H9 (cell line): ENCODE data around the gene NDUFS2. TPM values are rescaled to one million over a fixed set of nuclear protein-coding genes. Genes with fewer than 3 reads are reported as not detected.

Source experiments
- DNase-seq: peaks from one replicate; pipeline ENCODE4 v3.0.0-alpha.2; 2017
- H2AFZ ChIP-seq: one replicate; pipeline ENCODE4 v1.6.1; 2013; ENCODE audit warnings: mild to moderate bottlenecking, low read length, control low read depth, moderate library complexity
- H2AK5ac ChIP-seq: 2 replicates; pipeline ENCODE4 v1.6.1; 2013; ENCODE audit warnings: low read length, control low read depth, mixed read lengths; ENCODE audit not compliant: insufficient read length
- H2BK120ac ChIP-seq: one replicate; pipeline ENCODE4 v1.6.1; 2013; ENCODE audit warnings: low read depth, mild to moderate bottlenecking, low read length, control low read depth, inconsistent platforms; ENCODE audit not compliant: poor library complexity, severe bottlenecking
- H2BK12ac ChIP-seq: 2 replicates; pipeline ENCODE4 v1.6.1; 2013; ENCODE audit warnings: low read length, control low read depth, mixed read lengths, low read depth; ENCODE audit not compliant: insufficient read length
- H2BK15ac ChIP-seq: 2 replicates; pipeline ENCODE4 v1.6.1; 2013; ENCODE audit warnings: low read depth, low read length, control low read depth
- H2BK20ac ChIP-seq: one replicate; pipeline ENCODE4 v1.6.1; 2013; ENCODE audit warnings: low read depth, mild to moderate bottlenecking, low read length, control low read depth, inconsistent platforms; ENCODE audit not compliant: poor library complexity, severe bottlenecking
- H2BK5ac ChIP-seq: 2 replicates; pipeline ENCODE4 v1.6.1; 2013; ENCODE audit warnings: low read length, control low read depth, mixed read lengths; ENCODE audit not compliant: insufficient read length
- H3K14ac ChIP-seq: 2 replicates; pipeline ENCODE4 v1.6.1; 2013; ENCODE audit warnings: low read length, control low read depth; ENCODE audit not compliant: insufficient read depth
- H3K18ac ChIP-seq: 2 replicates; pipeline ENCODE4 v1.6.1; 2013; ENCODE audit warnings: low read depth, mild to moderate bottlenecking, mixed read lengths, low read length, control low read depth; ENCODE audit not compliant: insufficient read length
- H3K23ac ChIP-seq: 2 replicates; pipeline ENCODE4 v1.6.1; 2013; ENCODE audit warnings: low read length, control low read depth, mixed read lengths, low read depth; ENCODE audit not compliant: insufficient read length
- H3K23me2 ChIP-seq: 2 replicates; pipeline ENCODE4 v1.6.1; 2013; ENCODE audit warnings: low read depth, mild to moderate bottlenecking, mixed read lengths, low read length, control low read depth; ENCODE audit not compliant: insufficient read length, poor library complexity, severe bottlenecking
- H3K27ac ChIP-seq: 2 replicates; pipeline ENCODE4 v1.5.1; 2013; ENCODE audit warnings: low read length, control low read depth, mixed read lengths, low read depth; ENCODE audit not compliant: insufficient read length
- H3K27me3 ChIP-seq: 2 replicates; pipeline ENCODE4 v1.6.1; 2013; ENCODE audit warnings: low read length, control low read depth, inconsistent platforms; ENCODE audit not compliant: insufficient read depth
- H3K4ac ChIP-seq: 2 replicates; pipeline ENCODE4 v1.6.1; 2013; ENCODE audit warnings: low read depth, mild to moderate bottlenecking, control low read depth, inconsistent platforms, low read length, moderate library complexity
- H3K4me1 ChIP-seq: 2 replicates; pipeline ENCODE4 v1.6.1; 2013; ENCODE audit warnings: low read length, control low read depth, inconsistent platforms; ENCODE audit not compliant: insufficient read depth
- H3K4me2 ChIP-seq: 2 replicates; pipeline ENCODE4 v1.6.1; 2013; ENCODE audit warnings: low read length, control low read depth, mixed read lengths; ENCODE audit not compliant: insufficient read length, insufficient read depth
- H3K56ac ChIP-seq: 2 replicates; pipeline ENCODE4 v1.6.1; 2013; ENCODE audit warnings: low read depth, mild to moderate bottlenecking, mixed read lengths, low read length, control low read depth; ENCODE audit not compliant: insufficient read length
- H3K79me1 ChIP-seq: 2 replicates; pipeline ENCODE4 v1.6.1; 2013; ENCODE audit warnings: low read depth, mild to moderate bottlenecking, moderate library complexity, low read length, control low read depth, inconsistent platforms; ENCODE audit not compliant: insufficient read depth, poor library complexity, severe bottlenecking
- H3K79me2 ChIP-seq: 2 replicates; pipeline ENCODE4 v1.6.1; 2013; ENCODE audit warnings: low read length, control low read depth, inconsistent platforms; ENCODE audit not compliant: insufficient read depth
- H3K9ac ChIP-seq: 2 replicates; pipeline ENCODE4 v1.6.1; 2013; ENCODE audit warnings: low read length, control low read depth, mixed read lengths; ENCODE audit not compliant: insufficient read length; ENCODE audit errors: extremely low read depth
- H3K9me3 ChIP-seq: one replicate; pipeline ENCODE4 v1.6.1; 2013; ENCODE audit warnings: low read depth, low read length, inconsistent platforms; ENCODE audit not compliant: control insufficient read depth
- H3T11ph ChIP-seq: one replicate; pipeline ENCODE4 v1.6.1; 2013; ENCODE audit warnings: mild to moderate bottlenecking, low read length, control low read depth, inconsistent platforms
- H4K20me1 ChIP-seq: one replicate; pipeline ENCODE4 v1.6.1; 2013; ENCODE audit not compliant: control insufficient read depth, insufficient read length, insufficient read depth
- H4K5ac ChIP-seq: 2 replicates; pipeline ENCODE4 v1.6.1; 2013; ENCODE audit warnings: low read depth, mild to moderate bottlenecking, mixed read lengths, low read length, control low read depth; ENCODE audit not compliant: insufficient read length
- H4K8ac ChIP-seq: replicated peaks from 2 replicates; pipeline ENCODE4 v1.6.1; 2013; ENCODE audit warnings: low read length, control low read depth, mixed read lengths, low read depth; ENCODE audit not compliant: insufficient read length
- H4K91ac ChIP-seq: 2 replicates; pipeline ENCODE4 v1.6.1; 2013; ENCODE audit warnings: low read depth, mild to moderate bottlenecking, moderate library complexity, mixed read lengths, low read length, control low read depth; ENCODE audit not compliant: insufficient read length
- H3K27ac Mint-ChIP-seq, 3 experiments: 2 replicates in 2 of 3; 3 replicates in 1 of 3; pipeline ENCODE4 v1.8.0; 2020 to 2021; ENCODE audit warnings: mixed read lengths in 3 of 3, mild to moderate bottlenecking in 1 of 3, moderate library complexity in 1 of 3
- H3K27me3 Mint-ChIP-seq: 2 replicates; pipeline ENCODE4 v1.8.0; 2021; ENCODE audit warnings: low read depth, mild to moderate bottlenecking, moderate library complexity, mixed read lengths
- H3K36me3 Mint-ChIP-seq, 3 experiments: 2 replicates in 2 of 3; 3 replicates in 1 of 3; pipeline ENCODE4 v1.8.0; 2020 to 2021; ENCODE audit warnings: low read depth in 3 of 3, mixed read lengths in 3 of 3; ENCODE audit not compliant: insufficient read depth in 1 of 3
- H3K4me1 Mint-ChIP-seq, 2 experiments: 2 replicates each; pipeline ENCODE4 v1.8.0; 2020; ENCODE audit warnings: mixed read lengths in 2 of 2
- H3K4me3 Mint-ChIP-seq, 2 experiments: 2 replicates in 1 of 2; 3 replicates in 1 of 2; pipeline ENCODE4 v1.8.0; 2020 to 2021; ENCODE audit warnings: mild to moderate bottlenecking in 2 of 2, mixed read lengths in 2 of 2, moderate library complexity in 1 of 2
- H3K9me3 Mint-ChIP-seq, 2 experiments: 2 replicates in 1 of 2; 3 replicates in 1 of 2; pipeline ENCODE4 v1.8.0; 2020; ENCODE audit warnings: mild to moderate bottlenecking in 2 of 2, mixed read lengths in 2 of 2, moderate library complexity in 1 of 2
- WGBS: extraction: QIAGEN DNeasy Blood & Tissue Kit; methylation state at CpG from one replicate; pipeline ENCODE4 v1.1.7; 2013; ENCODE audit warnings: missing lambda C conversion rate, low lambda C conversion rate, mixed read lengths; ENCODE audit not compliant: insufficient read length; ENCODE audit errors: extremely low coverage; 5-methylcytosine and 5-hydroxymethylcytosine counted together
- total RNA-seq: library from RNA; stranded (reverse); gene quantifications from 2 replicates; pipeline ENCODE4 v1.2.1, GENCODE V29; 2021
- TF ChIP-seq, protein P1 (sequence below): fragments of 200-600 bp; sonication (generic); conservative IDR thresholded peaks from 3 replicates; pipeline ENCODE4 v1.8.0; 2021; ENCODE audit warnings: antibody characterized with exemption, mild to moderate bottlenecking

The NDUFS2 gene
- total RNA-seq, 1 experiment from 2014 or later: 84.5 TPM

DNA sequence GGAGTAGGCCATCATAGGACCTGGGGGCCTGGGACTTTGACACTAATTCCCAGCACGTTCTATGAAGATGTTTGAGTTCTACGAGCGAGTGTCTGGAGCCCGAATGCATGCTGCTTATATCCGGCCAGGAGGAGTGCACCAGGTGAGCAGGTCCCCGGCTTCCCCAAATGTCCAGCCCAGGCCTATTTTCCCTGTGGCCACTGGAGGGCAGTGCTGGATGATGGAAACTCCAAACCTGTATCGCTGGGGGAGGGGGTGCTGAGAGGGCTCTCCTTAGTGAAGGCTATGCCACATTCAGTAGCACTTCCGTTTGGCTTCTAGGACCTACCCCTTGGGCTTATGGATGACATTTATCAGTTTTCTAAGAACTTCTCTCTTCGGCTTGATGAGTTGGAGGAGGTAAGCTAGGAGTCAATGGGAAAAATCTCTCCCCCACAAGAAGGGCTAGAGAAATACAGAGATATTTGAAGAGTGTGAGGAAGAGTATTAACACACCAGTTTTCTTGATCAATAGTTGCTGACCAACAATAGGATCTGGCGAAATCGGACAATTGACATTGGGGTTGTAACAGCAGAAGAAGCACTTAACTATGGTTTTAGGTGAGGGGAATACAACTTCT is 7.7 kb downstream of the NDUFS2 start:
- Histone ChIP-seq H3K4me1 (peaks cover 2% of the 10 kb centered on the region; the same call in 1 of the 2 replicates), H3K23ac (no peak overlapping the region), H4K5ac (no peak overlapping the region), H3K14ac (no peak overlapping the region), H2BK12ac (no peak overlapping the region), H3K9ac (no peak overlapping the region), H3K56ac (no peak overlapping the region), H3K27me3 (no peaks in the 10 kb centered on the region), H2BK15ac (no peak overlapping the region), H4K20me1 (no peaks in the 10 kb centered on the region), H3K23me2 (no peaks in the 10 kb centered on the region), H2BK120ac (no peak overlapping the region), H3K79me2 (no peaks in the 10 kb centered on the region), H2BK5ac (no peak overlapping the region), H4K8ac (no peak overlapping the region), H3T11ph (no peak overlapping the region), H3K4me2 (no peak overlapping the region), H2BK20ac (no peak overlapping the region), H3K27ac (no peak overlapping the region), H3K18ac (no peak overlapping the region), H2AFZ (no peak overlapping the region), H4K91ac (no peak overlapping the region), H3K79me1 (no peaks in the 10 kb centered on the region), H3K9me3 (no peaks in the 10 kb centered on the region), H3K4ac (no peak overlapping the region), H2AK5ac (no peak overlapping the region)
- peaks cover 4 to 12% of the 10 kb centered on the region in 2 experiments for H3K4me1 Mint-ChIP-seq
- peak; percentile 91 for DNase-seq
- no peaks in the 10 kb centered on the region for H3K9me3 Mint-ChIP-seq
- peaks cover 35 to 80% (median 76%) of the 10 kb centered on the region in 3 experiments for H3K36me3 Mint-ChIP-seq
- no peaks in the 10 kb centered on the region for H3K27me3 Mint-ChIP-seq
- TF ChIP-seq, protein P1, sequence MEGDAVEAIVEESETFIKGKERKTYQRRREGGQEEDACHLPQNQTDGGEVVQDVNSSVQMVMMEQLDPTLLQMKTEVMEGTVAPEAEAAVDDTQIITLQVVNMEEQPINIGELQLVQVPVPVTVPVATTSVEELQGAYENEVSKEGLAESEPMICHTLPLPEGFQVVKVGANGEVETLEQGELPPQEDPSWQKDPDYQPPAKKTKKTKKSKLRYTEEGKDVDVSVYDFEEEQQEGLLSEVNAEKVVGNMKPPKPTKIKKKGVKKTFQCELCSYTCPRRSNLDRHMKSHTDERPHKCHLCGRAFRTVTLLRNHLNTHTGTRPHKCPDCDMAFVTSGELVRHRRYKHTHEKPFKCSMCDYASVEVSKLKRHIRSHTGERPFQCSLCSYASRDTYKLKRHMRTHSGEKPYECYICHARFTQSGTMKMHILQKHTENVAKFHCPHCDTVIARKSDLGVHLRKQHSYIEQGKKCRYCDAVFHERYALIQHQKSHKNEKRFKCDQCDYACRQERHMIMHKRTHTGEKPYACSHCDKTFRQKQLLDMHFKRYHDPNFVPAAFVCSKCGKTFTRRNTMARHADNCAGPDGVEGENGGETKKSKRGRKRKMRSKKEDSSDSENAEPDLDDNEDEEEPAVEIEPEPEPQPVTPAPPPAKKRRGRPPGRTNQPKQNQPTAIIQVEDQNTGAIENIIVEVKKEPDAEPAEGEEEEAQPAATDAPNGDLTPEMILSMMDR: peak; percentile 94
- H3K4me3 Mint-ChIP-seq: no peak overlapping the region
- no CpG with 5 or more reads among the region's 11 CpGs for WGBS
- peak overlapping the region; percentile 32 to 87 (median 46); a peak in 5 of 7 replicates for H3K27ac Mint-ChIP-seq
